GM21528 (cell line): ENCODE measurements around the gene LYPD1.

Source experiments
- ATAC-seq: cut with Tn5 transposase; IDR thresholded peaks from one replicate; pipeline ENCODE4 v1.9.1; 2021; ENCODE audit warnings: mild to moderate bottlenecking, moderate library complexity; ENCODE audit not compliant: unreplicated experiment, low FRiP score

The LYPD1 gene

GRCh38 chr2:132668987-132669907, 758 bp downstream of the LYPD1 start:
- no peak for ATAC-seq

GRCh38 chr2:132668189-132668823, 1.7 kb downstream of the LYPD1 start:
- ATAC-seq, result no peak

GRCh38 chr2:132667706-132668105, 2.3 kb downstream of the LYPD1 start:
- ATAC-seq, result no peak

GRCh38 chr2:132665401-132666140, 4.4 kb downstream of the LYPD1 start:
- ATAC-seq, result no peak

GRCh38 chr2:132664096-132664495, 5.9 kb downstream of the LYPD1 start:
- ATAC-seq, result no peak

GRCh38 chr2:132662732-132663131, 7.3 kb downstream of the LYPD1 start:
- no peak for ATAC-seq

GRCh38 chr2:132659331-132659730, 10.7 kb downstream of the LYPD1 start:
- no peak for ATAC-seq

- ATAC-seq, result no peak
Measured at GRCh38 chr2:132656266-132656975, 13.6 kb downstream of the LYPD1 start.

GRCh38 chr2:132654968-132655367, 15.0 kb downstream of the LYPD1 start:
- no peak for ATAC-seq

GRCh38 chr2:132654335-132654734, 15.7 kb downstream of the LYPD1 start:
- no peak for ATAC-seq

- ATAC-seq, result no peak
Measured at GRCh38 chr2:132652474-132652873, 17.5 kb downstream of the LYPD1 start.

- ATAC-seq, result no peak
Measured at GRCh38 chr2:132651115-132652045, 18.6 kb downstream of the LYPD1 start.

- no peak for ATAC-seq
Measured at GRCh38 chr2:132646540-132647108, 23.4 kb downstream of the LYPD1 start.

- ATAC-seq, result no peak
Measured at GRCh38 chr2:132645722-132646539, 24.1 kb downstream of the LYPD1 start.

- ATAC-seq, result no peak
Measured at GRCh38 chr2:132645176-132645575, 24.8 kb downstream of the LYPD1 start.

- no peak for ATAC-seq
Measured at GRCh38 chr2:132642415-132642814, 27.6 kb downstream of the LYPD1 start.

- ATAC-seq, result no peak
Measured at GRCh38 chr2:132641819-132642218, 28.2 kb downstream of the LYPD1 start.

GRCh38 chr2:132640116-132640515, 29.9 kb downstream of the LYPD1 start:
- ATAC-seq, result no peak
